PC-3 (cell line): ENCODE measurements around the gene ACOXL.

Source experiments
- CTCF ChIP-seq: fragments of 300-600 bp; sonication (generic); conservative IDR thresholded peaks from 2 replicates; pipeline ENCODE4 v1.5.1; 2017; ENCODE audit warnings: antibody characterized with exemption, low read depth, mild to moderate bottlenecking, low read length
- EZH2 ChIP-seq: fragments of 300-600 bp; sonication (generic); IDR thresholded peaks from one replicate; pipeline ENCODE4 v1.6.1; 2017; ENCODE audit warnings: antibody characterized with exemption, mild to moderate bottlenecking, low read length; ENCODE audit not compliant: unreplicated experiment

- TF ChIP-seq CTCF (no peak), EZH2 (no peak)
Measured at GRCh38 chr2:110735366-110735765, 3.0 kb downstream of the ACOXL start.
